ENCODE results near the gene CDH13.

GRCh38 chr16:82865412-82865811, 238.6 kb downstream of the CDH13 start:
- no peak for TF ChIP-seq EP300 (IDR thresholded peaks at IDR 0.05)
- TF ChIP-seq CTCF (IDR thresholded peaks at IDR 0.05) = no peak
